D721Med (cell line): ENCODE results near the gene TEX9.
"Not testable (repeated sequence)": the region's sequence is repeated elsewhere in the genome, so short reads cannot be mapped to it uniquely, and the experiment has no call there.

Experiments
- DNase-seq: peaks from one replicate; pipeline ENCODE4 v3.0.0; 2011; ENCODE audit warnings: low spot score; ENCODE audit not compliant: insufficient read length
- FAIRE-seq: peaks from 2 replicates; lab custom pipeline; 2011; peaks lifted over from hg19 to GRCh38; lab: Jason Lieb, UNC
- TF ChIP-seq, protein P1 (sequence below): IDR thresholded peaks from 2 replicates; pipeline ENCODE4 v1.5.1; 2012; ENCODE audit warnings: mild to moderate bottlenecking, control low read depth; ENCODE audit not compliant: insufficient read depth; ENCODE audit errors: missing control alignments

TEX9 gene

DNA sequence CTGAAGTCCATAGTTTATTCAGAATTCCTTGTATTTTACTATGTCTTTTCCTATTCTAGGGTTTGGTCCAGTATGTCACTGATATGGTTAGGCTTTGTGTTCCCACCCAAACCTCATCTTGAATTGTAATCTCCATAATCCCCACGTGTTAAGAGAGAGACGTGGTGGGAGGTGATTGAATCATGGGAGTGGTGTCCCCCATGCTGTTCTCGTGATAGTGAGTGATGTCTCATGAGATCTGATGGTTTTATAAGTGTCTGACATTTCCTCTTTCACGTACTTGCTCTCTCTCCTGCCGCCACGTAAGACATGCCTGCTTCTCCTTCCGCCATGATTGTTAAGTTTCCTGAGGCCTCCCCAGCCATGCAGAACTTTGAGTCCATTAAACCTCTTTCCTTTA is 6.6 kb upstream of the TEX9 start:
- FAIRE-seq, result no peak
- TF ChIP-seq, protein P1, sequence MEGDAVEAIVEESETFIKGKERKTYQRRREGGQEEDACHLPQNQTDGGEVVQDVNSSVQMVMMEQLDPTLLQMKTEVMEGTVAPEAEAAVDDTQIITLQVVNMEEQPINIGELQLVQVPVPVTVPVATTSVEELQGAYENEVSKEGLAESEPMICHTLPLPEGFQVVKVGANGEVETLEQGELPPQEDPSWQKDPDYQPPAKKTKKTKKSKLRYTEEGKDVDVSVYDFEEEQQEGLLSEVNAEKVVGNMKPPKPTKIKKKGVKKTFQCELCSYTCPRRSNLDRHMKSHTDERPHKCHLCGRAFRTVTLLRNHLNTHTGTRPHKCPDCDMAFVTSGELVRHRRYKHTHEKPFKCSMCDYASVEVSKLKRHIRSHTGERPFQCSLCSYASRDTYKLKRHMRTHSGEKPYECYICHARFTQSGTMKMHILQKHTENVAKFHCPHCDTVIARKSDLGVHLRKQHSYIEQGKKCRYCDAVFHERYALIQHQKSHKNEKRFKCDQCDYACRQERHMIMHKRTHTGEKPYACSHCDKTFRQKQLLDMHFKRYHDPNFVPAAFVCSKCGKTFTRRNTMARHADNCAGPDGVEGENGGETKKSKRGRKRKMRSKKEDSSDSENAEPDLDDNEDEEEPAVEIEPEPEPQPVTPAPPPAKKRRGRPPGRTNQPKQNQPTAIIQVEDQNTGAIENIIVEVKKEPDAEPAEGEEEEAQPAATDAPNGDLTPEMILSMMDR, result no peak
- DNase-seq, result no peak

DNA sequence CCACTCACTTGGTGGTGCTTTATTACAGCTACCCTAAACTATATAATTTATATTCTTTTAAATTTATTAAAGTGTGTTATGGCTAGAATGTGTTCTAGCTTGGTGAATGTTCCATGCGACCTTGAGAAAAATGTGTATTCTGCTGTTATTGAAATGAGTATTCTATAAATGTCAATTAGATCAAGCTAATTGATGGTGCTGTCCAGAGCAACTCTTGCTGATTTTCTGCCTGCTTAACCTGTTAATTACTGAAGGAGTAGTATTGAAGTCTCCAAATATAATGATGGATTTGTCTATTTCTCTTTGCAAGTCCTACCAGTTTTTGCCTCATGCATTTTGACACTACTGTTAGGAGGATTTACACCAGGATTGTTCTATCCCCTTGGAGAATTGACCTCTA is 3.2 kb upstream of the TEX9 start:
- DNase-seq (no peak), FAIRE-seq (no peak)
- TF ChIP-seq, protein P1, result no peak

DNA sequence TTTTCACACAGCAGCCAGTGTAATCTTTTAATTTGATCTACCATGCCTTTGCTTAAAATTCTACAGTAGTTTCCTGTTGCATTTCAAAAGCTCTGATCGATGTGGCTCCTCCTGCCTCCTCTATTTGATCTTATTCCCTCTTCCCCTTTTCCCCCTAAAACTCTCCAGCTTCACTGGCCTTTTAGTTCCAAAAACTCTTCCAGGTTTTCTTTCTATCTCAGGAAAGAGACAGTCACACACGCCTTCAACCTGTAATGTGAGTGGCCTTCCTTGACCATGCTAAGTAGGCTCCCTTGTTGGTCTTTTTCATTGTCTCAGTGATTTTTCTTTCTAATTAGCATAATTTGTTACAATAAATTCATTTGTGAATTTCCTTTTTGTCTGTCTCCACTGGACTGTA is 985 bp downstream of the TEX9 start:
- FAIRE-seq, result no peak

DNA sequence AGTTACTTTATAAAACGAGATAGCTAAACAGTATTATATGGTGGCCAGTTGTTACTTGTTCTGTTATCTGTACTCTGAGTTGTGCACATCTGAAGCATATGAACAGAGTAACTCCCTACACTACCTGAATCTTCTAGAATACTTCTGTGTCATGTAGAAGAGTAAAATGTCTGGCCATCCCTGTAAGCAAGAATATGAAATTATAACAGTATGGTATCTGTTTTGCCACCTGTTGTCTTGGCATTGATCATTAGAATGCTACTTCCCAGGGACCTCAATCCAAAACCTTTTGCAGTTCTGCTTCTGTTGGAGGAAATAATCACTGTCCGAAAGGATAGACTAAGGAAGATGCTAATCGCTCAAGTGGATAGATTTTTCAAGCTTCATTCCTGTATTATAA is 1.9 kb downstream of the TEX9 start:
- TF ChIP-seq, protein P1, result no peak
- FAIRE-seq, result no peak
- no peak for DNase-seq

More for the DNA sequence above, 985 bp downstream of the TEX9 start:
- DNase-seq, result no peak
- TF ChIP-seq, protein P1, result no peak

DNA sequence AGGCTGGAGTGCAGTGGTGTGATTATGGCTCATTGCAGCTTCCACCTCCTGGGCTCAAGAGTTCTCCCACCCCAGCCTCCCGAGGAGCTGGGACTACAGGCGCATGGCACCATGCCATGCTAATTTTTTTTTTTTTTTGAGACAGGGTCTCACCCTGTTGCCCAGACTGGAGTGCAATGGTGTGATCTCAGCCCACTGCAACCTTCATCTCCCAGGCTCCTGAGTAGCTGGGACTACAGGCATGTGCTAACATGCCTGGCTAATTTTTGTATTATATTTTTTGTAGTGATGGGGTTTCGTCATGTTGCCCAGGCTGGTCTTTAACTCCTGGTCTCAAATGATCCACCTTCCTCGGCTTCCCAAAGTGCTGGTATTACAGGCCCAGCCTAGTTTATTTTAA is 4.0 kb downstream of the TEX9 start:
- FAIRE-seq (no peak), DNase-seq (no peak)

DNA sequence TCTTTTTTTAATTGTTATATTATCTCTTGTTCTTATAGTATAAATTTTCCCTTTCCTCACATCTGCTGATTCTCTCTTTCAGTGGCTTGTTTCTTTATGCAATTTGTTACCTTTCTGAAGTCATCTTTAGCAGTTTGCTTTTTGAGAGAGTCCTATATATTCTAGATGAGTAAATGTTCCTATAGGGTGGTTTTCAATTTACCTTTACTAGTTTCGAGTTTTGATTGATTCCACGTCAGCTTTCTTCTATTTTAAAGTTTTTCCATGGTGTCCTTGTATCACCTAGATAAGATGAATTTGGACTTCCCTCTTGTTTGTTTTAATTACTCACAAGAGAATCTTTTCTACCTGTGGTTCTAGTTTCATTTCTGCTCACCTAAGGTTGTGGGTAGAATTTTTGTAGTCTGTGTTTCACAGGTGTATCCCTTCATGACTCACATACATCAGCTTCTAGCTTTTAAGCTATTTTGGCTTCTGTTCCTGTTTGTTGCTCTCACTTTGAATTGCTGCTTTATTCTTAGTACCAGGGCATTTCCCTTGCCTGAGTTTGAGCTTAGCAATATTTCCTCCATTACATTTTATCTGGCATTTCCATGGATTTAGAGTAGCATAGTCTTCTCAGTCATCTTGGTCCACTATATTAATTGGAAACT is 6.4 kb downstream of the TEX9 start:
- DNase-seq, result no peak
- TF ChIP-seq, protein P1, result no peak
- peak; percentile 11 for FAIRE-seq

More for the DNA sequence above, 4.0 kb downstream of the TEX9 start:
- TF ChIP-seq, protein P1, result no peak

DNA sequence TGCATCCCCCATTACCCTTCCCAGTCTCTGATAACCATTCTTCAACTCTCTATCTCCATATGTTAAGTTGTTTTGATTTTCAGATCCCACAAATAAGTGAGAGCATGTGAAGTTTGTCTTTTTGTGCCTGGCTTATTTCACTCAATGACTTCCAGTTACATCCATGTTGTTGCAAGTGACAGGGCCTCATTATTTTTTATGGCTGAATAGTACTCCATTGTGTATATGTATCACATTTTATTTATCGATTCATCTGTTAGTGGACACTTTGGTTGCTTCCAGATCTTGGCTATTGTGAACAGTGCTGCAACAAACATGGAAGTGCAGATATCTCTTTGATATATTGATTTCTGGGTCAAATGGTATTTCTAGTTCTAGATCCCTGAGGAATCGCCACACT is 9.5 kb downstream of the TEX9 start:
- DNase-seq, FAIRE-seq: not testable (repeated sequence)

DNA sequence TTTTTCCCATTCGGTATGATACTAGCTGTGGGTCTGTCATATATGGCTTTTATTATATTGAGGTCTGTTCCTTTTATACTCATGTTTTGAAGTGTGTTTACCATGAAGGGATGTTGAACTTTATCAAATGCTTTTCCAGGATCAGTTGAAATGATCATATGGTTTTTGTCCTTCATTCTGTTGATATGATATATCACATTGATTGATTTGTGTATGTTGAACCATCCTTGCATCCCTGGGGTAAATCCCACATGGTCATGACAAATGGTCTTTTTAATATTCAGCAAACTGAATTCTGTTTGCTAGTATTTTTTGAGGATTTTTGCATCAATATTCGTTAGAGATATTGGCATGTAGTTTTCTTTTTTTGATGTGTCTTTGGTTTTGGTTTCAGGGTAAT is 12.6 kb downstream of the TEX9 start:
- FAIRE-seq, DNase-seq: not testable (repeated sequence)
